GM21717 (cell line): ENCODE data around the gene CPNE4.

Experiments used
- ATAC-seq: cut with Tn5 transposase; IDR thresholded peaks from one replicate; pipeline ENCODE4 v1.9.1; 2021; ENCODE audit warnings: mild to moderate bottlenecking, moderate library complexity; ENCODE audit not compliant: unreplicated experiment

CPNE4 gene

GRCh38 chr3:132017137-132017536 lies 17.7 kb downstream of the CPNE4 start:
- ATAC-seq = no peak

- ATAC-seq = no peak
These were observed 18.5 kb downstream of the CPNE4 start for GRCh38 chr3:132016061-132017041.

DNA sequence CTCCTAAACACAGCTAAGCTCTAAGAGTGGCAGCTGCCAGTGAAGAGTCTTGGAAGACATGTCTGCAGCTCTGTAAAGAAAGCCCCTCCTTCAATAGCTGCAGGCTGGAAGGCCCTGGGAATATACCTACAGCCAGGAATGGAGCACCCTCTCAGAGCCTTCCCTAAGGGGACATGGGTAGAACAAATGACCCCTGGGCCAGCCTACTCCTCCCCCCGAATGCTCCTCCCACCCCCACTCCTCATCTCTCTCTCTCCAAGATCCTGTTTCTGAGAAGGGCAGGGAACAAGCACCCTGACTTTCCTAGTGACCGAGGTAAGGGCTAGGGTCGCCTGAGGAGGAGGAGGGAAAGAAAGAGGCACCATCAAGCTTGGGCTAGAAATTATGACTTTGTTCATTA lies 20.7 kb downstream of the CPNE4 start:
- no peak for ATAC-seq

GRCh38 chr3:132009241-132009640 lies 25.6 kb downstream of the CPNE4 start:
- ATAC-seq = no peak

DNA sequence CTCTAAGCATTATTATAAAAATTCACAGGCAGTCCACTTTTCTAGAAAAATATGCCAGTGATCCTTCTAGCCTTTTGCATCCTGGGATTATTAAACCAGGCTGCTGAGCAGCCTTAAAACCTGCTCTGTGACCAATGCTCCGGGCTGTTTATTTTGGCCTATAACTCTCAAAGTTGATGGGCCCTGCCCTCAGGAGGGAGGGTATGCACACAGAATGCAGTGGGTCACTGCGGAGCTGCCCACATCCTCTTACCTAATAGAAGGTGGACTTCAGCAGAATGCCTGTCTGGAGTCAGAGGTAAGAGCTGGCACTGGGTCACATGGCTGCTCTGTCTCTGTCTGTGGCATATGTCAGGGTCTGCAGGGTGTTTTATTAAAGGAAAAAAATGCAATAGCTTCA lies 26.0 kb downstream of the CPNE4 start:
- no peak for ATAC-seq

DNA sequence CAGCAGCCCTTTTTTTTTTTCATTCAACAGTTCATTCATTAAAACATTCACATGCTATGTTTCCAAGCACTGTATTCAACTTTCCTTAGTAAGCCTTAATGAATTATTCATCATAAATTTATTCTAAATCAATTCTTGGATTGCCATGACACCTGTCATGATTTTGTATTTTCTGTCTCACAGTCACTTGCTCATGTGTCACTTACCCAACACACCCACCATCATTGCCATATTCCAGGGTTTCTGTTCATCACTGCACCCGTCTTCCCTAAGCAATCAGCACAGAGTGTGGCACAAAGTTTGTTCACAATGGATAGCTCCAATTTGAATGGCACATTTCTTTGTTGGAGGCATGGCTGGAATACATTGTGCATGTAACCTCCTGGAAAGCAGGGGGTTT lies 27.2 kb downstream of the CPNE4 start:
- ATAC-seq = no peak

- no peak for ATAC-seq
These were observed 28.1 kb downstream of the CPNE4 start for GRCh38 chr3:132006605-132007204.

DNA sequence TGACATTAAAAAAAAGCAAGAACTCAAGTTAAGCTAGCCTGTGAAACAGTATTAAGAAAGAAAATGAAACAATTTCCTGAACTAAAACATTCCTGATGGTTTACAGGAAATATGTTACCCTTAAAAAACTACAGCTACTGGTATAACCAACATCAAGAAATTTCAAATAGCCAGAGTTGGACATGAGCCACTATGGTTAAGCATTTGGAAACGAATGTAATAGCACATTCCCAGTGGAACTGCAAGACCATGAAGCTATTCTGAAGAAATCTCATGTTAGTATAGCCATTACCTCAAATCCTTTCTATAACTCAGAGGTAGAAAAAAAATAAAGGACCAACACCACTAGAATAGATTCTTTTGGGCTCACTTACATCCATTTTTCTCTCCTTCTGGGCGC lies 30.2 kb downstream of the CPNE4 start:
- ATAC-seq = no peak

DNA sequence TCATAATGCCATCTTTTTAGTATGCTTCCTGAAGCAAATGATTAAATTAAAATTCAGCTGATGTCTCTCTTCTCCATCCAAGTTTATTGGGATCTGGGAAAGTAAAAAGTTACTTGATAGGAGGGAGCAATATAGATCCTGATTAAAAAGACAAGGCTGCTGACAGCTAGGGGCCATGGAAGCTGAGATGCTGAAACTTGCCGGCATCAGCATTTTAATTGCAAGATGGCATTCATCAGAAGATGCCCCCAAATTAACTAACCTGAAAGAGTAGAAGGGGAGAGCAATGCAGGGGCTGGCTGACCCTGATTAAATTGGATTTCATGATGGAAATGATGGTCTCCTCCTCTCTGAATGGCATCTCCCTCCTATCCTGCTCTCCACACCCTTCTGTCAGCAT lies 31.1 kb downstream of the CPNE4 start:
- ATAC-seq = no peak

GRCh38 chr3:132001999-132002398 lies 32.8 kb downstream of the CPNE4 start:
- no peak for ATAC-seq

- ATAC-seq = no peak
These were observed 33.8 kb downstream of the CPNE4 start for GRCh38 chr3:132001036-132001435.

DNA sequence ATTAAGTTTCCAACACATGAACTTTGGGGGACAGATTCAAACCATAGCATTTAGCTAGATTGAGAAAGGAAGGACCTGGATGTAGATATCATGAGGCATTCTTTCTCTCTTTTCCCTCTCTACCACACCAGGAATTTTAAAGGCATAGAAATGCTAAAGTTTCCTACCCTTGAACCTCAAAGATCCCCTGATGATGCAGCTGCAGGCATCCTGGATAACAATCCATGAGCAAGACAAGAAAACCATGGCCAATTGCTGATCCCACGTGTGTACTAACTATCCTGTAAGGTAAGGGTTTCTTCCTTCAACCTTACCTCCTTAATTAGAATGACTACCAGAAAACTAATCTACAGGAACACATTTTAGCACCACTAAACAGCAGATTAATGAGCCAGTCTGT lies 36.8 kb downstream of the CPNE4 start:
- no peak for ATAC-seq

DNA sequence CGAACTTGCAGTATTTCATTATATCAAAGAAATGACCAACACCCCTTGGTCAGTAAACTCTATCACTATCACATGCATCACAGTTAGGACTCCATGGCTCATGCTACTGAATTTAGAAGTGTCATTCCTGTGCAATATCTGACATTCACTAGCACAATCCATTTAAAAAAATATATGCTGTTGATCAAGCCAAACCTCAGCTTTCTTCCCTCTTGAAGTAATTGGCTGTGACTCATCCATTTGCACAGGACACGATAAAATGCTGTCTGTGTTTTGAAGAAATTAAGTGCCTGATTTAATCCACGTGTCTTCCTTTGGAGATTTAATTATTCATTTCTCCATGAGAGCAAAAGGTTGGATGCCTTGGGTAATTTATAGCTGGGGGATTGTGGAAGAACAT lies 38.9 kb downstream of the CPNE4 start:
- ATAC-seq = no peak

- no peak for ATAC-seq
These were observed 45.5 kb downstream of the CPNE4 start for GRCh38 chr3:131989318-131989717.

DNA sequence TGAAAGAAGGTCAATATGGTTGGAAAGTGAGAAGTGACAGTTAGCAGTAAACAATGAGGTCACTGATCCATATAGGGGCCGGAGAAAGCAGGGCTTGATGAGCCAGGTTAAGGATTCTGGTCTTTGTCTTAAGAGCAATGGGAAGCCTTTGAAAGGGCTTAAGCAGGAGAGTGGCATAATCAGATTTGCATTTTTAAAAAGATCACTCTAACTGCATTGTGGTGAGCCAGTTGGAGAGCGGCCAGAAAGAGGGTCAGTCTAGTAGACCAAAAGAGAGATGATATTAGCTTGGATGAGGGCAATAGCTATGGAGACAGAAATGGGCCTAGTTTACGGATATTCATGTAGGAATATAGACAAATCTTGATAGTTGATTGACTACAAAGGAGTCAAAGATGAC lies 46.6 kb downstream of the CPNE4 start:
- ATAC-seq = no peak

- ATAC-seq = no peak
These were observed 51.1 kb downstream of the CPNE4 start for GRCh38 chr3:131983689-131984088.

DNA sequence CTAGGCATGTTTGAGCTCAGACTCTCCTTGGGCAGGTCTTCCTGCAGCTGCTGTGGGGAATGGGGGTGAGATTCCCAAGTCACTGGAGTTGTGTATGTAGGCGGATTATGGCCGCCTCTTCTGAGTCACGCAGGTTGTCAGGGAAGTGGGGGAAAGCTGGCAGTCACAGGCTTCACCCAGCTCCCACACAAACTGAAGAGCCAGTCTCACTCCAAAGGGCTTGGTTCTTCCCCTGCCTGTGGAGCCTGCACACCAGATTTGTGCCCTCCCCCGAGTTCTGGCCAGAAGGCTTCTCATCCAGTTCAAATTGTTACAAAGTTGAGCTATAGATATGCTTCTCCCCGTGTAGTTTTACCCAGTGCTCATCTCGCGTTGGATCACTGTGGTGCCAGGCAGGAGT lies 53.5 kb downstream of the CPNE4 start:
- ATAC-seq = no peak

- ATAC-seq = no peak
These were observed 58.4 kb downstream of the CPNE4 start for GRCh38 chr3:131976448-131976847.

GRCh38 chr3:131975047-131975446 lies 59.8 kb downstream of the CPNE4 start:
- no peak for ATAC-seq

DNA sequence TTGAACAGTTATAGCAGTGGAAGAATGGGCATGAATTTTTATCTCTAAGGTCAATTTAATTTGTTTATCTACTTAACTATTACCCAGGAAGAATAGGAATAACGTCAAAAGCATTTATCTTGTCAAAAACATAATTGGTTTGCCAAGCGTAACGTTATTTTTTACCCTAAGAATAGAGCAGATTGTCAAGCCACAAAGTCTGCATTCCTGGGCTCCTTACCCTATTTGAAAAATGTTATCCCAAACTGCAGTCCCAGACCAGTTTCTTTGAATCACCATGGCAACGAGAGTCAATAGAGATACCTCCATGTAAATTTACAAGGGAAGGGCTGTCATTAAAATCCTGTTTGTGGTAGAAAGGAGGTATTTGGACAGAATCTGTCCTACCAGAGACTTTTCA lies 61.1 kb downstream of the CPNE4 start:
- ATAC-seq = no peak

DNA sequence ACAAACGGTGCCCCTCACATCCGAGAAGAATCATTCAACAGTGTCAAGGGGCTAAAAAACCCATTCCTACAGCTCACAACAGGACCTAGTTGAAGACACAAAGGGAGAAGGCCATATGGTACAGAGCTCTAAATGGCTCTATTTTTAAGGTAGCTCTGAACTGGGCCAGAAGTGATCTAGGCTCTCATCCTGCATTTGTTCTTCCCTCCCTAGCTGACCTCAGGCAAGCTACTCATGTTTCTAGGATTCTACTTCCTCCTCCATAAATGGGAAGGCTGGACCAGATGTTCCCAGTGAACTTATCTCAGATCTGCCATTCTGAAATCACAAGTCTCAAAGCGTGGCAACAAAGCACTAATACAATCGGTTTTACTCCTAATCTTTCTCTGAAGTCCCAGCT lies 62.3 kb downstream of the CPNE4 start:
- ATAC-seq = no peak

GRCh38 chr3:131972091-131972490 lies 62.7 kb downstream of the CPNE4 start:
- no peak for ATAC-seq
